Neural progenitor cell (in vitro differentiated cells): ENCODE results near the gene DEFB118. TPM values are rescaled to one million over a fixed set of nuclear protein-coding genes. Genes with fewer than 3 reads are reported as not detected.
"Not testable (repeated sequence)": the region's sequence is repeated elsewhere in the genome, so short reads cannot be mapped to it uniquely, and the experiment has no call there.

ENCODE experiments used
- DNase-seq: peaks from one replicate; pipeline ENCODE4 v3.0.0-alpha.2; 2016; ENCODE audit warnings: low spot score
- H2AFZ ChIP-seq: fragments of 200-600 bp; sonication (generic); replicated peaks from 2 replicates; pipeline ENCODE4 v1.6.1; 2016; ENCODE audit warnings: antibody characterized with exemption
- H3F3A ChIP-seq: fragments of 200-600 bp; sonication (generic); 2 replicates; pipeline ENCODE4 v1.6.1; 2016; ENCODE audit warnings: antibody characterized with exemption, low read depth
- H3K27ac ChIP-seq: fragments of 200-600 bp; sonication (generic); 2 replicates; pipeline ENCODE4 v1.5.1; 2016; ENCODE audit warnings: mild to moderate bottlenecking
- H3K27me3 ChIP-seq: fragments of 200-600 bp; sonication (generic); 2 replicates; pipeline ENCODE4 v1.6.1; 2016; ENCODE audit warnings: mild to moderate bottlenecking, moderate library complexity
- H3K36me3 ChIP-seq: fragments of 200-600 bp; sonication (generic); 2 replicates; pipeline ENCODE4 v1.5.1; 2016
- H3K4me1 ChIP-seq: fragments of 200-600 bp; sonication (generic); 2 replicates; pipeline ENCODE4 v1.6.1; 2016; ENCODE audit warnings: mixed run types
- H3K4me2 ChIP-seq: fragments of 200-600 bp; sonication (generic); 2 replicates; pipeline ENCODE4 v1.6.1; 2016
- H3K4me3 ChIP-seq: fragments of 200-600 bp; sonication (generic); 2 replicates; pipeline ENCODE4 v1.5.1; 2016
- H3K79me2 ChIP-seq: fragments of 200-600 bp; sonication (generic); 2 replicates; pipeline ENCODE4 v1.6.1; 2016; ENCODE audit warnings: low read depth
- H3K9ac ChIP-seq: fragments of 200-600 bp; sonication (generic); 2 replicates; pipeline ENCODE4 v1.6.1; 2016
- H3K9me3 ChIP-seq: fragments of 200-600 bp; sonication (generic); 2 replicates; pipeline ENCODE4 v1.5.1; 2016; ENCODE audit warnings: low read depth
- H4K20me1 ChIP-seq: fragments of 200-600 bp; sonication (generic); 2 replicates; pipeline ENCODE4 v1.6.1; 2016; ENCODE audit warnings: low read depth
- H3K27ac Mint-ChIP-seq: 3 replicates; pipeline ENCODE4 v1.8.0; 2021; ENCODE audit warnings: mixed read lengths
- H3K27me3 Mint-ChIP-seq: 2 replicates; pipeline ENCODE4 v1.8.0; 2022; ENCODE audit warnings: low read depth, mild to moderate bottlenecking, inconsistent platforms, moderate library complexity, mixed read lengths; ENCODE audit not compliant: insufficient read depth
- H3K36me3 Mint-ChIP-seq: 3 replicates; pipeline ENCODE4 v1.8.0; 2021; ENCODE audit warnings: mixed read lengths
- H3K4me1 Mint-ChIP-seq: 3 replicates; pipeline ENCODE4 v1.8.0; 2021; ENCODE audit warnings: mixed read lengths
- H3K4me3 Mint-ChIP-seq: 3 replicates; pipeline ENCODE4 v1.8.0; 2021; ENCODE audit warnings: mild to moderate bottlenecking, moderate library complexity, mixed read lengths
- H3K9me3 Mint-ChIP-seq: 3 replicates; pipeline ENCODE4 v1.8.0; 2020; ENCODE audit warnings: mixed read lengths
- EZH2 ChIP-seq: fragments of 200-600 bp; sonication (generic); IDR thresholded peaks from 2 replicates; pipeline ENCODE4 v1.6.1; 2017; ENCODE audit warnings: antibody characterized with exemption, mild to moderate bottlenecking, moderate library complexity
- EZH2phosphoT487 ChIP-seq: fragments of 200-600 bp; sonication (generic); IDR thresholded peaks from 2 replicates; pipeline ENCODE4 v1.6.1; 2017; ENCODE audit warnings: antibody characterized with exemption
- total RNA-seq: library from RNA; depleted of rRNA; stranded (reverse); fragments of >200 nt; gene quantifications from 2 replicates; pipeline ENCODE4 v1.2.3, GENCODE V29; 2015; ENCODE audit warnings: low replicate concordance
- TF ChIP-seq, protein P1 (sequence below): fragments of 200-600 bp; sonication (generic); IDR thresholded peaks from 2 replicates; pipeline ENCODE4 v1.5.1; 2017; ENCODE audit warnings: antibody characterized with exemption, mild to moderate bottlenecking

Gene DEFB118
- total RNA-seq, 1 donor from 2014 or later, result not detected

DNA sequence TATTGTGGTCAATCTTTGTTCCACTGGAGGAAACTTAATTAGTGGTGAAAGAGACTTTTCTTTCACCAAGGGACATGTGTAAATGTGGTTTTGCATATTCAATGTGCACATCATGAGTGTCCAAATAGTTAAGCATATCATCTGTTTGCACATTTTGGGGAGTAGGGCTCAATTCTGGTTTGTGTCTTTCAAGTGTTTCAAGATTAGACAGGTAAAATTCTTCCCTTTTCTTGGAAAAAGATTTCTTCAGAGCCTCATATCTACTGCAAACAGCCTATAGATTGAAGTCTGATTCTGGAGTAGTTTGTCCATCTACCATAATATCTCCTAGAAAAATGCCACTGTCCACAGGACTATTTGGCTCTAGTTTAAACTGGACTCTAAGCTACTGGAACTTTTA lies 26.9 kb upstream of the DEFB118 start:
- Mint-ChIP-seq H3K9me3 (peaks cover 4% of the 10 kb centered on the region), H3K27ac (no peak overlapping the region)
- no peaks in the 10 kb centered on the region for H3F3A ChIP-seq

DNA sequence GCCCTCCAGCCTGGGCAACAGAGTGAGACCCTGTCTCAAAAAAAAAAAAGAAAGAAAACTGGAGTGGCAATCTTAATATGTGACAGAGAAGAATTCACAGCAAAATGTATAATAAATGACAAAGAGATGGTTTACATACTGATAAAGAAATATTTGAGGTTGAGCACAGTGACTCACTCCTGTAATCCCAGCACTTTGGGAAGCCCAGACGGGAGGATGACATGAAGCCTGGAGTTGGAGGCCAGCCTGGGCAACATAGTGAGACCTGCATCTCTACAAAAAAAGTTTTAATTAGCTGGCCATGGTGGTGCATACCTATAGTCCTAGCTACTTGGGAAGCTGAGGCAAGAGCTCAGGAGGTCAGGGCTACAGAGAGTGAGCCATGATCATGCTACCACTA lies 12.4 kb upstream of the DEFB118 start:
- H3K9me3 ChIP-seq, result peaks cover 16% of the 10 kb centered on the region
- no peak overlapping the region for H3K4me3 Mint-ChIP-seq
- DNase-seq, result no peak
- no peaks in the 10 kb centered on the region for H3K36me3 ChIP-seq
- no peak overlapping the region for H3K4me3 ChIP-seq
- H3K79me2 ChIP-seq, result no peaks in the 10 kb centered on the region
- peaks cover 6% of the 10 kb centered on the region for H3K9me3 Mint-ChIP-seq
- H3K36me3 Mint-ChIP-seq, result no peaks in the 10 kb centered on the region
- no peaks in the 10 kb centered on the region for H3K4me1 Mint-ChIP-seq
- no peaks in the 10 kb centered on the region for H3K27me3 ChIP-seq
- H3K4me2 ChIP-seq, result no peak overlapping the region
- H3K27ac Mint-ChIP-seq, result no peak overlapping the region
- no peaks in the 10 kb centered on the region for H3K4me1 ChIP-seq
- no peaks in the 10 kb centered on the region for H3F3A ChIP-seq
- H3K27me3 Mint-ChIP-seq, result no peaks in the 10 kb centered on the region
- no peaks in the 10 kb centered on the region for H4K20me1 ChIP-seq
- H3K9ac ChIP-seq, result no peak overlapping the region
- no peak overlapping the region for H2AFZ ChIP-seq
- H3K27ac ChIP-seq, result no peak overlapping the region
- no peak for TF ChIP-seq EZH2phosphoT487
- no peak for TF ChIP-seq EZH2
- TF ChIP-seq, protein P1, sequence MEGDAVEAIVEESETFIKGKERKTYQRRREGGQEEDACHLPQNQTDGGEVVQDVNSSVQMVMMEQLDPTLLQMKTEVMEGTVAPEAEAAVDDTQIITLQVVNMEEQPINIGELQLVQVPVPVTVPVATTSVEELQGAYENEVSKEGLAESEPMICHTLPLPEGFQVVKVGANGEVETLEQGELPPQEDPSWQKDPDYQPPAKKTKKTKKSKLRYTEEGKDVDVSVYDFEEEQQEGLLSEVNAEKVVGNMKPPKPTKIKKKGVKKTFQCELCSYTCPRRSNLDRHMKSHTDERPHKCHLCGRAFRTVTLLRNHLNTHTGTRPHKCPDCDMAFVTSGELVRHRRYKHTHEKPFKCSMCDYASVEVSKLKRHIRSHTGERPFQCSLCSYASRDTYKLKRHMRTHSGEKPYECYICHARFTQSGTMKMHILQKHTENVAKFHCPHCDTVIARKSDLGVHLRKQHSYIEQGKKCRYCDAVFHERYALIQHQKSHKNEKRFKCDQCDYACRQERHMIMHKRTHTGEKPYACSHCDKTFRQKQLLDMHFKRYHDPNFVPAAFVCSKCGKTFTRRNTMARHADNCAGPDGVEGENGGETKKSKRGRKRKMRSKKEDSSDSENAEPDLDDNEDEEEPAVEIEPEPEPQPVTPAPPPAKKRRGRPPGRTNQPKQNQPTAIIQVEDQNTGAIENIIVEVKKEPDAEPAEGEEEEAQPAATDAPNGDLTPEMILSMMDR, result no peak

More for the DNA sequence above, 26.9 kb upstream of the DEFB118 start:
- H3K4me2 ChIP-seq, result no peak overlapping the region
- H3K4me3 Mint-ChIP-seq, result no peak overlapping the region
- no peaks in the 10 kb centered on the region for H3K4me1 Mint-ChIP-seq
- no peaks in the 10 kb centered on the region for H3K4me1 ChIP-seq
- no peak for DNase-seq
- TF ChIP-seq EZH2phosphoT487, result no peak
- no peak for TF ChIP-seq EZH2
- TF ChIP-seq, protein P1, result no peak
- H3K4me3 ChIP-seq, result no peak overlapping the region
- no peaks in the 10 kb centered on the region for H3K27me3 Mint-ChIP-seq
- H2AFZ ChIP-seq, result no peak overlapping the region
- H3K27ac ChIP-seq, result no peak overlapping the region
- no peak overlapping the region for H3K9ac ChIP-seq
- H3K79me2 ChIP-seq, result no peaks in the 10 kb centered on the region
- H3K36me3 Mint-ChIP-seq, result no peaks in the 10 kb centered on the region
- no peaks in the 10 kb centered on the region for H3K36me3 ChIP-seq
- H3K9me3 ChIP-seq, result peaks cover 14% of the 10 kb centered on the region
- H4K20me1 ChIP-seq, result no peaks in the 10 kb centered on the region
- H3K27me3 ChIP-seq, result no peaks in the 10 kb centered on the region

- H3K4me3 ChIP-seq, result no peak overlapping the region
- H3K79me2 ChIP-seq, result no peaks in the 10 kb centered on the region
- peaks cover 18% of the 10 kb centered on the region for H3K9me3 Mint-ChIP-seq
- H3K36me3 Mint-ChIP-seq, result no peaks in the 10 kb centered on the region
- no peak overlapping the region for H3K9ac ChIP-seq
- H3K4me2 ChIP-seq, result no peak overlapping the region
- H3K9me3 ChIP-seq, result peaks cover 26% of the 10 kb centered on the region
- H3K27ac ChIP-seq, result no peak overlapping the region
- no peak overlapping the region for H2AFZ ChIP-seq
- H3K4me3 Mint-ChIP-seq, result no peak overlapping the region
- no peaks in the 10 kb centered on the region for H4K20me1 ChIP-seq
- TF ChIP-seq, protein P1, result no peak
- TF ChIP-seq EZH2phosphoT487, result no peak
- TF ChIP-seq EZH2, result no peak
- no peaks in the 10 kb centered on the region for H3K4me1 ChIP-seq
- H3K27ac Mint-ChIP-seq, result no peak overlapping the region
- H3K4me1 Mint-ChIP-seq, result no peaks in the 10 kb centered on the region
- no peaks in the 10 kb centered on the region for H3K27me3 ChIP-seq
- no peaks in the 10 kb centered on the region for H3K27me3 Mint-ChIP-seq
- H3F3A ChIP-seq, result no peaks in the 10 kb centered on the region
- DNase-seq, result no peak
- no peaks in the 10 kb centered on the region for H3K36me3 ChIP-seq
These were observed 5.1 kb upstream of the DEFB118 start for GRCh38 chr20:31363295-31363694.

DNA sequence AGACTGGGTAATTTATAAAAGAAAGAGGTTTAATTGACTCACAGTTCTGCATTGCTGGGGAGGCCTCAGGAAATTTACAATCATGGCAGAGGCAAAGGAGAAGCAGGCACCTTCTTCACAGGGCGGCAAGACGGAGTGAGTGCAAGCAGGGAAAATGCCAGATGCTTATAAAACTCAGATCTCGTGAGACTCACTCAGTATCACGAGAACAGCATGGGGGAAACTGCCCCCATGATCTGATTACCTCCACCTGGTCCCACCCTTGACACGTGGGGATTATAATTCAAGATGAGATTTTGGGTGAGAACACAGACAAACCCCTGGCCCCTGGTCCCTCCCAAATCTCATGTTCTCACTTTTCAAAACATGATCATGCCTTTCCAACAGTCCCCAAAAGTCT lies 4.1 kb upstream of the DEFB118 start:
- H3K27ac Mint-ChIP-seq, H3K4me1 Mint-ChIP-seq, H2AFZ ChIP-seq, H3K4me3 ChIP-seq, H3K9ac ChIP-seq, H4K20me1 ChIP-seq, H3K36me3 Mint-ChIP-seq, H3K36me3 ChIP-seq, H3K4me3 Mint-ChIP-seq, H3K27ac ChIP-seq, H3K4me2 ChIP-seq, H3K4me1 ChIP-seq, H3K79me2 ChIP-seq, H3K27me3 ChIP-seq, DNase-seq, H3K27me3 Mint-ChIP-seq, H3F3A ChIP-seq: not testable (repeated sequence)
- peaks cover 22% of the 10 kb centered on the region for H3K9me3 Mint-ChIP-seq
- H3K9me3 ChIP-seq, result peaks cover 26% of the 10 kb centered on the region
